ENCODE measurements around the gene SALL4.

SALL4 gene

GRCh38 chr20:51734876-51735720 is 67.2 kb downstream of the SALL4 start:
- no peak for DNase-seq

DNA sequence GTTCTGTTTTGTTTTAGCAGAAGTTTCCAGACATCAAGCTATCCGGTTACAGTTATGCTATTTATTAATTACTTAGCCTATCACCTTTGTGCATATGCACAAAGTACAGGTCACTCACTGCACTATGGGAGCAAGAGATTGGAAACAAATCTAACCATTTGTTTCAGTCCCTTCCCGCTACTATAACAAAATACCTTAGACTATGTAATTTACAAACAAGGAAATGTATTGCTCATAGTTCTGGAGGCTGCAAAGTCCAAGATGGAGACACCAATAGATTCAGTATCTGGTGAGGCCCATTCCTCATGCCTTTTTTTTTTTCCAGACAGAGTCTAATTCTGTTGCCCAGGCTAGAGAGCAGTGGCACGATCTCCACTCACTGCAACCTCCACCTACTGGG is 69.3 kb downstream of the SALL4 start:
- DNase-seq = no peak
